HepG2 (cell line): ENCODE results near the gene ITGAV. TPM values are rescaled to one million over a fixed set of nuclear protein-coding genes. Genes with fewer than 3 reads are reported as not detected.

ENCODE experiments used
- HDAC6 ChIP-seq: fragments of 200-600 bp; sonication (generic); IDR thresholded peaks from 2 replicates; pipeline ENCODE4 v1.7.0; 2017; ENCODE audit warnings: mild to moderate bottlenecking, antibody characterized with exemption, low read length, low read depth
- IRX3 ChIP-seq: sonication (generic); formaldehyde crosslinking; IDR thresholded peaks from 2 replicates; pipeline ENCODE4 v1.8.1; 2023; ENCODE audit warnings: mild to moderate bottlenecking, low read depth, missing genetic modification reagents, borderline replicate concordance
- KDM5A ChIP-seq: fragments of 200-600 bp; sonication (generic); IDR thresholded peaks from 2 replicates; pipeline ENCODE4 v1.7.0; 2018; ENCODE audit warnings: antibody characterized with exemption, mild to moderate bottlenecking, low read length, borderline replicate concordance
- MAFF ChIP-seq: IDR thresholded peaks from 2 replicates; pipeline ENCODE4 v1.6.1; 2011; ENCODE audit warnings: low read depth, low read length, improper control_type of control experiment
- MTF2 ChIP-seq: sonication (generic); formaldehyde crosslinking; IDR thresholded peaks from 2 replicates; pipeline ENCODE4 v1.5.0; 2020; ENCODE audit warnings: missing genetic modification reagents, borderline replicate concordance
- PPARG ChIP-seq: conservative IDR thresholded peaks from 2 replicates; pipeline ENCODE4 v1.6.1; 2016; ENCODE audit warnings: missing biosample characterization, missing genetic modification reagents
- REL ChIP-seq: sonication (generic); formaldehyde crosslinking; conservative IDR thresholded peaks from 2 replicates; pipeline ENCODE4 v1.8.0; 2022; ENCODE audit warnings: mild to moderate bottlenecking, missing genetic modification reagents, moderate library complexity
- SNAI1 ChIP-seq: sonication (generic); formaldehyde crosslinking; IDR thresholded peaks from 2 replicates; pipeline ENCODE4 v1.5.0; 2020; ENCODE audit warnings: mild to moderate bottlenecking, missing genetic modification reagents, borderline replicate concordance
- SRY ChIP-seq: sonication (generic); formaldehyde crosslinking; IDR thresholded peaks from 2 replicates; pipeline ENCODE4 v1.8.0; 2022; ENCODE audit warnings: mild to moderate bottlenecking, missing genetic modification reagents
- U2AF1 ChIP-seq: fragments of 200-400 bp; formaldehyde crosslinking; optimal IDR thresholded peaks from 2 replicates; pipeline ENCODE3; 2017; ENCODE audit warnings: mild to moderate bottlenecking, low read depth, low read length
- ZNF101 ChIP-seq: sonication (generic); formaldehyde crosslinking; IDR thresholded peaks from 2 replicates; pipeline ENCODE4 v1.4.0; 2020; ENCODE audit warnings: mild to moderate bottlenecking, low read depth, missing genetic modification reagents, borderline replicate concordance
- ZNF530 ChIP-seq: sonication (generic); formaldehyde crosslinking; IDR thresholded peaks from 2 replicates; pipeline ENCODE4 v1.5.0; 2020; ENCODE audit warnings: low read depth, mild to moderate bottlenecking, missing genetic modification reagents
- ZNF598 ChIP-seq: sonication (generic); formaldehyde crosslinking; IDR thresholded peaks from 2 replicates; pipeline ENCODE4 v1.5.1; 2020; ENCODE audit warnings: mild to moderate bottlenecking, missing genetic modification reagents, borderline replicate concordance
- ZNF678 ChIP-seq: sonication (generic); formaldehyde crosslinking; IDR thresholded peaks from 2 replicates; pipeline ENCODE4 v1.4.0; 2020; ENCODE audit warnings: mild to moderate bottlenecking, missing genetic modification reagents
- ZNF7 ChIP-seq: IDR thresholded peaks from 2 replicates; pipeline ENCODE4 v1.6.1; 2016; ENCODE audit warnings: missing biosample characterization, missing genetic modification reagents
- ZNF777 ChIP-seq: sonication (generic); formaldehyde crosslinking; IDR thresholded peaks from 2 replicates; pipeline ENCODE4 v1.4.0; 2020; ENCODE audit warnings: missing genetic modification reagents
- ZNF883 ChIP-seq: sonication (generic); formaldehyde crosslinking; IDR thresholded peaks from 2 replicates; pipeline ENCODE4 v1.5.1; 2020; ENCODE audit warnings: mild to moderate bottlenecking, missing genetic modification reagents; ENCODE audit errors: not compliant biosample characterization
- polyA plus RNA-seq, 8 experiments: library from polyadenylated mRNA; depleted of rRNA in 3 of 8; stranded (reverse) in 7 of 8; unstranded in 1 of 8; fragments of >200 nt; fragmentation: Illumina TruSeq in 4 of 8; extraction: Trizol in 4 of 8; gene quantifications; 2 replicates each; pipeline versions ENCODE4 v1.2.1 to v1.2.3, GENCODE V29; 2011 to 2016; ENCODE audit warnings: low read depth in 4 of 8, missing spikeins in 1 of 8, mixed read lengths in 1 of 8; ENCODE audit not compliant: insufficient read depth in 1 of 8
- total RNA-seq, 5 experiments: library from RNA; depleted of rRNA; stranded (reverse); fragments of >200 nt; fragmentation: Illumina TruSeq; extraction: Trizol; gene quantifications; 2 replicates each; pipeline ENCODE4 v1.2.3, GENCODE V29; 2016; ENCODE audit warnings: low read depth in 1 of 5
- TF ChIP-seq, protein P1 (sequence below): sonication (generic); formaldehyde crosslinking; IDR thresholded peaks from 2 replicates; pipeline ENCODE4 v1.5.1; 2020; ENCODE audit warnings: mild to moderate bottlenecking, missing genetic modification reagents, moderate library complexity
- TF ChIP-seq, protein P2 (sequence below): sonication (generic); formaldehyde crosslinking; IDR thresholded peaks from 2 replicates; pipeline ENCODE4 v1.4.0; 2020; ENCODE audit warnings: missing genetic modification reagents
- TF ChIP-seq, protein P3 (sequence below), 2 experiments: fragments of 450-650 bp in 1 of 2; sonication (generic) in 1 of 2; formaldehyde crosslinking; IDR thresholded peaks; 2 replicates each; pipeline versions ENCODE4 v1.5.0 to v1.8.0; 2020 to 2022; ENCODE audit warnings: mild to moderate bottlenecking in 1 of 2, missing genetic modification reagents in 1 of 2
- TF ChIP-seq, protein P4 (sequence below): sonication (generic); formaldehyde crosslinking; IDR thresholded peaks from 2 replicates; pipeline ENCODE4 v1.8.0; 2022; ENCODE audit warnings: mild to moderate bottlenecking, missing genetic modification reagents, borderline replicate concordance

ITGAV gene
- total and polyA plus RNA-seq, 2 of the 13 experiments (the other 11 are each of a cell fraction or from before 2014, with no cell fraction given): 59.1 to 60.4 TPM

DNA sequence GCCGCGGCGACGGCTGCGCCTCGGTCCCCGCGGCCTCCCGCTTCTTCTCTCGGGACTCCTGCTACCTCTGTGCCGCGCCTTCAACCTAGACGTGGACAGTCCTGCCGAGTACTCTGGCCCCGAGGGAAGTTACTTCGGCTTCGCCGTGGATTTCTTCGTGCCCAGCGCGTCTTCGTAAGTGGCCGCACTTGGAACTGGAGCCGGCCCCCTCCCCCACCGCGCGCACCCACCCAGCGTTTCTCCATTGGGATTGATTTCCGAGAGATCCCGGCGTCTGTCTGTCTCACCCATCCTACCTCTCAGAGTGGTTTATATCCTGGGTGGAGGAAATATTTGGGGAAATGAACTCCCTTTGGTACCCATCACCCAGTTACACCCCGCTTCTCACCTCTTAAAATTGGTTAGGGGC lies 498 bp downstream of the ITGAV start (continued):
- TF ChIP-seq ZNF530 (CRISPR knock-in tag) (peak; percentile 72; the same call in 1 of the 2 replicates), ZNF883 (CRISPR knock-in tag) (peak; percentile 19), ZNF678 (0 out of 2 replicates have a peak, but pooled peaks have one; percentile 5), MAFF (no peak), HDAC6 (0 out of 2 replicates have a peak, but pooled peaks have one; percentile 34), ZNF598 (CRISPR knock-in tag) (0 out of 2 replicates have a peak, but pooled peaks have one; percentile 2), MTF2 (CRISPR knock-in tag) (0 out of 2 replicates have a peak, but pooled peaks have one; percentile 1), SRY (CRISPR knock-in tag) (0 out of 2 replicates have a peak, but pooled peaks have one; percentile 3), ZNF101 (0 out of 2 replicates have a peak, but pooled peaks have one; percentile 4), ZNF7 (CRISPR knock-in tag) (0 out of 2 replicates have a peak, but pooled peaks have one; percentile 36), U2AF1 (no peak), KDM5A (0 out of 2 replicates have a peak, but pooled peaks have one; percentile 34), SNAI1 (CRISPR knock-in tag) (no peak; the same call in 1 of the 2 replicates), REL (peak; percentile 67; the same call in 1 of the 2 replicates), ZNF777 (CRISPR knock-in tag) (peak; percentile 92; the same call in 1 of the 2 replicates), PPARG (no peak), IRX3 (CRISPR knock-in tag) (0 out of 2 replicates have a peak, but pooled peaks have one; percentile 8)
- TF ChIP-seq, protein P1, sequence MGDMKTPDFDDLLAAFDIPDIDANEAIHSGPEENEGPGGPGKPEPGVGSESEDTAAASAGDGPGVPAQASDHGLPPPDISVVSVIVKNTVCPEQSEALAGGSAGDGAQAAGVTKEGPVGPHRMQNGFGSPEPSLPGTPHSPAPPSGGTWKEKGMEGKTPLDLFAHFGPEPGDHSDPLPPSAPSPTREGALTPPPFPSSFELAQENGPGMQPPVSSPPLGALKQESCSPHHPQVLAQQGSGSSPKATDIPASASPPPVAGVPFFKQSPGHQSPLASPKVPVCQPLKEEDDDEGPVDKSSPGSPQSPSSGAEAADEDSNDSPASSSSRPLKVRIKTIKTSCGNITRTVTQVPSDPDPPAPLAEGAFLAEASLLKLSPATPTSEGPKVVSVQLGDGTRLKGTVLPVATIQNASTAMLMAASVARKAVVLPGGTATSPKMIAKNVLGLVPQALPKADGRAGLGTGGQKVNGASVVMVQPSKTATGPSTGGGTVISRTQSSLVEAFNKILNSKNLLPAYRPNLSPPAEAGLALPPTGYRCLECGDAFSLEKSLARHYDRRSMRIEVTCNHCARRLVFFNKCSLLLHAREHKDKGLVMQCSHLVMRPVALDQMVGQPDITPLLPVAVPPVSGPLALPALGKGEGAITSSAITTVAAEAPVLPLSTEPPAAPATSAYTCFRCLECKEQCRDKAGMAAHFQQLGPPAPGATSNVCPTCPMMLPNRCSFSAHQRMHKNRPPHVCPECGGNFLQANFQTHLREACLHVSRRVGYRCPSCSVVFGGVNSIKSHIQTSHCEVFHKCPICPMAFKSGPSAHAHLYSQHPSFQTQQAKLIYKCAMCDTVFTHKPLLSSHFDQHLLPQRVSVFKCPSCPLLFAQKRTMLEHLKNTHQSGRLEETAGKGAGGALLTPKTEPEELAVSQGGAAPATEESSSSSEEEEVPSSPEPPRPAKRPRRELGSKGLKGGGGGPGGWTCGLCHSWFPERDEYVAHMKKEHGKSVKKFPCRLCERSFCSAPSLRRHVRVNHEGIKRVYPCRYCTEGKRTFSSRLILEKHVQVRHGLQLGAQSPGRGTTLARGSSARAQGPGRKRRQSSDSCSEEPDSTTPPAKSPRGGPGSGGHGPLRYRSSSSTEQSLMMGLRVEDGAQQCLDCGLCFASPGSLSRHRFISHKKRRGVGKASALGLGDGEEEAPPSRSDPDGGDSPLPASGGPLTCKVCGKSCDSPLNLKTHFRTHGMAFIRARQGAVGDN (CRISPR knock-in tag): peak; percentile 16; the same call in 1 of the 2 replicates
- TF ChIP-seq, protein P2, sequence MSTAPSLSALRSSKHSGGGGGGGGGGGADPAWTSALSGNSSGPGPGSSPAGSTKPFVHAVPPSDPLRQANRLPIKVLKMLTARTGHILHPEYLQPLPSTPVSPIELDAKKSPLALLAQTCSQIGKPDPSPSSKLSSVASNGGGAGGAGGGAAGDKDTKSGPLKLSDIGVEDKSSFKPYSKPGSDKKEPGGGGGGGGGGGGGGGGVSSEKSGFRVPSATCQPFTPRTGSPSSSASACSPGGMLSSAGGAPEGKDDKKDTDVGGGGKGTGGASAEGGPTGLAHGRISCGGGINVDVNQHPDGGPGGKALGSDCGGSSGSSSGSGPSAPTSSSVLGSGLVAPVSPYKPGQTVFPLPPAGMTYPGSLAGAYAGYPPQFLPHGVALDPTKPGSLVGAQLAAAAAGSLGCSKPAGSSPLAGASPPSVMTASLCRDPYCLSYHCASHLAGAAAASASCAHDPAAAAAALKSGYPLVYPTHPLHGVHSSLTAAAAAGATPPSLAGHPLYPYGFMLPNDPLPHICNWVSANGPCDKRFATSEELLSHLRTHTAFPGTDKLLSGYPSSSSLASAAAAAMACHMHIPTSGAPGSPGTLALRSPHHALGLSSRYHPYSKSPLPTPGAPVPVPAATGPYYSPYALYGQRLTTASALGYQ: no peak
- TF ChIP-seq, protein P3, sequence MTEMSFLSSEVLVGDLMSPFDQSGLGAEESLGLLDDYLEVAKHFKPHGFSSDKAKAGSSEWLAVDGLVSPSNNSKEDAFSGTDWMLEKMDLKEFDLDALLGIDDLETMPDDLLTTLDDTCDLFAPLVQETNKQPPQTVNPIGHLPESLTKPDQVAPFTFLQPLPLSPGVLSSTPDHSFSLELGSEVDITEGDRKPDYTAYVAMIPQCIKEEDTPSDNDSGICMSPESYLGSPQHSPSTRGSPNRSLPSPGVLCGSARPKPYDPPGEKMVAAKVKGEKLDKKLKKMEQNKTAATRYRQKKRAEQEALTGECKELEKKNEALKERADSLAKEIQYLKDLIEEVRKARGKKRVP (CRISPR knock-in tag; IDR thresholded peaks at IDR 0.05): 0 out of 4 replicates have a peak, but pooled peaks of 1 of the 2 experiments have one; percentile 17
- TF ChIP-seq, protein P4, sequence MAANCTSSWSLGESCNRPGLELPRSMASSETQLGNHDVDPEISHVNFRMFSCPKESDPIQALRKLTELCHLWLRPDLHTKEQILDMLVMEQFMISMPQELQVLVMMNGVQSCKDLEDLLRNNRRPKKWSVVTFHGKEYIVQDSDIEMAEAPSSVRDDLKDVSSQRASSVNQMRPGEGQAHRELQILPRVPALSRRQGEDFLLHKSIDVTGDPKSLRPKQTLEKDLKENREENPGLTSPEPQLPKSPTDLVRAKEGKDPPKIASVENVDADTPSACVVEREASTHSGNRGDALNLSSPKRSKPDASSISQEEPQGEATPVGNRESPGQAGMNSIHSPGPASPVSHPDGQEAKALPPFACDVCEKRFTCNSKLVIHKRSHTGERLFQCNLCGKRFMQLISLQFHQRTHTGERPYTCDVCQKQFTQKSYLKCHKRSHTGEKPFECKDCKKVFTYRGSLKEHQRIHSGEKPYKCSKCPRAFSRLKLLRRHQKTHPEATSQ (CRISPR knock-in tag): 0 out of 2 replicates have a peak, but pooled peaks have one; percentile 11
